Activated T-helper 1 cell treated with anti-CD3 and anti-CD28 coated beads, Interleukin-2, amount 50 U/mL, for 16 hours (primary cell): ENCODE results near the gene CXCR4.
"Not testable (repeated sequence)": the region's sequence is repeated elsewhere in the genome, so short reads cannot be mapped to it uniquely, and the experiment has no call there.

Source experiments
- DNase-seq, 2 donors: peaks; one replicate each; pipeline ENCODE4 v3.0.0-alpha.2; 2020; ENCODE audit warnings: low read depth in 1 of 2, low spot score in 1 of 2

Gene CXCR4

GRCh38 chr2:136077107-136077506 lies 40.8 kb downstream of the CXCR4 start:
- DNase-seq = no peak

DNA sequence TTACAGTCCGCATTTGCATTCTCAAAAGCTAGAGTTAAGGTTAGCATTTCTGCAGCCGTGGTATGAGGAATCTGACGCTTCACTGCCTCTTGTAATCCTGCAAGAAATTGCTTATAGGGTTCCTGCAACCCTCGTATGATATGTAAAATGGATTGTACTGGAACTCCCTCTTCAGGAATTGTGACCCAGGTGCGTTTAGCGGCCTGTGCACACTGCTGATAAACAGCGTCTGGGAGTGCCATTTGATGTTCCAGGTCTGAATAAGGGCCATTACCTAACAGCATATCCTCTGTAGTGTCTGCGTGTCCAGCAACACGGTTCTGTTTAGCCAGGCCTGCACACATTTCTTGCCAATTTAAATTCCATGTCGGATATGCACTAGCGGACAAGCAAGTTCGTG lies 42.5 kb downstream of the CXCR4 start:
- no peak for DNase-seq

- DNase-seq = no peak
Measured at GRCh38 chr2:136072621-136073020, 45.3 kb downstream of the CXCR4 start.

- not testable (repeated sequence) for DNase-seq
Measured at GRCh38 chr2:136071887-136072286, 46.1 kb downstream of the CXCR4 start.

GRCh38 chr2:136070913-136071312 lies 47.0 kb downstream of the CXCR4 start:
- no peak for DNase-seq

- no peak for DNase-seq
Measured at GRCh38 chr2:136069773-136070172, 48.2 kb downstream of the CXCR4 start.

- no peak for DNase-seq
Measured at GRCh38 chr2:136068581-136069227, 49.2 kb downstream of the CXCR4 start.

DNA sequence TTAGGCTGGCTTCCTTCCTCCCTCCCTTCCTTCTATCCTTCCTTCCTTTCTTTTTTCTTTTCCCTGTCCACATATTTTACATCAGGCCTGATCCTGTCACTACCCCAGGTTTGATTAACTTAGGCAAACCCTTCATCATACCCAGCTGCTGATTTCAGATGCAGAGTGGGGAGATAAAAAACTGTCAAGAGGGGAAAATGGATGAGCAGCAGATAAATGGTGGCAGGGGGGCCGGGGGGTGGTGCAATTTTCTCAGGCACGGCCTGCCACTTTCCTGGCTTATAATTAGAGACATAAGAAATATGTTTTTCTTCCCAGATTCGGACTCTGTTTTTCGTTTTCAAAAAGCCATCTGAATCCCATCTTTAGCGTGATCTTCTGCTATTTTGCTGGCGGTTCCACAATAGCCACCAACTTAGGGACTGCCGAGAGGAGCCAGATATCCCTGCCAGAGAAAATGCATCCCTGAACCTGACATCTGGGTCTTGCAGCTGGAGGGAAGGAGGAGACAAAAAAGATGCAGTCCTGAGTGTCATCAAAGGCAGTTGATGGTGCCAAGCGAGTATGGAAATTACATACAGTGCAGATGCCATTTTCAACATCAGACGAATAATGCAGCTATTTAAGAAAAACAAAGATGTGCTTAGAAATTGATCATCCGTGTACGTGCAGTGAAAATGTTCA lies 49.9 kb downstream of the CXCR4 start:
- no peak for DNase-seq

DNA sequence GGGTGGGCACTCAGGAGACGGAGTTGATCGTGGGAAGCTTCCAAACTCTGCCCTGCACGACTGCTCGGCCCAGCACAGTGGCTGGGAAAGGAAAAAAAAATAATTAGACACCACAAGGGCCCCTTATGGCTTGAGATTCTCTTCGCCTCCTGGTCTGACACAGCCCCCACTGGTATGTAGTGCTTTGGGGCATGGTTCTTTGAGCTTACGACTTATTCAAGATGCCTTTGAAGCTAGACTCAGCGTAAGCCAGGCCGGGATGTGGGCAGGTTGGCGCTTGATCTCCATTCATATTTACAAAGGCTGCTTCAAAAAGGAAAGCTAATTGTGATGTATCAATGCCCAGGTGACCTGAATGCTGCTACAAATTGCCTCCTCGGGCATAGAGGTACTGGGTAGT lies 50.5 kb downstream of the CXCR4 start:
- no peak for DNase-seq

DNA sequence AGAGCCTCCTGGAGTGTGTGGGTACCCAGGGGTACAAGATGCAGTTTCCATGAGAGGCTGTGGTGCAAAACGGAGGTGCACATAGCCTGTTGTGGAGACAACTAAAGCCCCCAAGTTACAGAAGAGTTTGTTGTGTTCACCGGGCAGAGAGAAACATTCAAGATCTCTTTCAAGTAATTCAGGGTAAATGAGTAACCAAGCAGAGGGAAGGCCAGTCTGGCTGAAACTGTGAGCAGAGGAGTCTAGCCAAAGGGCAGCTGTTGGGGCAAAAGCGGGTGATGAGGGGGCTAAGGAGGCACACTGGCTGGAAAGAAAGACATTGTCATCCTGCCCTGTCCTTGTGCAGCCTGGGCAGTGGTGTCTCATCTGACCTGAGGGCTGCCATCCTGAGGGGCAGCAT lies 52.0 kb downstream of the CXCR4 start:
- DNase-seq = no peak

- DNase-seq = no peak
Measured at GRCh38 chr2:136065384-136065783, 52.6 kb downstream of the CXCR4 start.
